Endothelial cell of umbilical vein (primary cell): ENCODE measurements around the gene PLK5. TPM values are rescaled to one million over a fixed set of nuclear protein-coding genes. Genes with fewer than 3 reads are reported as not detected.
A peak's percentile ranks its signal among the peaks of the same experiment; 100 is the strongest.

Experiments used
- BruUV-seq: library from RNA; stranded (reverse); fragments of 400-500 nt; replicated peaks from 2 replicates; lab custom pipeline; 2021; lab: Mats Ljungman, UMichigan
- CTCF ChIA-PET: fragments of 300-600, 350-600 bp; sonication (Branson Sonifier 250); formaldehyde crosslinking; loops from one replicate; lab custom pipeline; 2021; ENCODE audit warnings: antibody characterized with exemption, inconsistent platforms; lab: Charles Lee
- POLR2A ChIA-PET: fragments of 300-600, 350-600 bp; sonication (Branson Sonifier 250); formaldehyde crosslinking; loops from one replicate; lab custom pipeline; 2021; ENCODE audit warnings: antibody characterized with exemption, inconsistent platforms; lab: Charles Lee
- DNase-seq: peaks from one replicate; pipeline ENCODE4 v3.0.0-alpha.2; 2011; ENCODE audit warnings: low read depth, low spot score
- FAIRE-seq: peaks from 2 replicates; lab custom pipeline; 2011; peaks lifted over from hg19 to GRCh38; lab: Jason Lieb, UNC
- H2AFZ ChIP-seq: 2 replicates; pipeline ENCODE4 v1.6.0; 2012; ENCODE audit warnings: low read depth, low read length, control low read depth, inconsistent platforms
- H3K27ac ChIP-seq: 2 replicates; pipeline ENCODE4 v1.5.1; 2011; ENCODE audit warnings: low read depth, mild to moderate bottlenecking, control low read depth, low read length, moderate library complexity; ENCODE audit not compliant: insufficient read depth
- H3K27me3 ChIP-seq, 2 experiments: 2 replicates each; pipeline versions ENCODE4 v1.6.0 to v1.6.1; 2011; ENCODE audit warnings: low read length in 2 of 2, mixed read lengths in 1 of 2; ENCODE audit not compliant: control insufficient read depth in 2 of 2, insufficient read depth in 2 of 2
- H3K36me3 ChIP-seq, 2 experiments: 2 replicates in 1 of 2; 3 replicates in 1 of 2; pipeline ENCODE4 v1.5.1; 2011; ENCODE audit warnings: low read length in 2 of 2, mild to moderate bottlenecking in 1 of 2, moderate library complexity in 1 of 2; ENCODE audit not compliant: control insufficient read depth in 2 of 2, insufficient read depth in 2 of 2; ENCODE audit errors: extremely low read depth in 1 of 2
- H3K4me1 ChIP-seq: 3 replicates; pipeline ENCODE4 v1.5.1; 2011; ENCODE audit warnings: mild to moderate bottlenecking, low read length; ENCODE audit not compliant: control insufficient read depth, insufficient read depth; ENCODE audit errors: extremely low read depth
- H3K4me2 ChIP-seq: 2 replicates; pipeline ENCODE4 v1.6.1; 2011; ENCODE audit warnings: low read length, control low read depth, mixed read lengths; ENCODE audit not compliant: insufficient read depth
- H3K4me3 ChIP-seq, 3 experiments: fragments of 200-600 bp in 1 of 3; sonication (generic), shearing (Covaris generic) in 1 of 3; replicated peaks in 1 of 3; 2 replicates each; pipeline ENCODE4 v1.5.1; 2011 to 2016; ENCODE audit warnings: control low read depth in 3 of 3, low read length in 3 of 3, mild to moderate bottlenecking in 2 of 3, inconsistent platforms in 1 of 3, low read depth in 1 of 3, moderate library complexity in 1 of 3; ENCODE audit not compliant: insufficient read depth in 1 of 3
- H3K79me2 ChIP-seq: 2 replicates; pipeline ENCODE4 v1.6.0; 2012; ENCODE audit warnings: low read length, inconsistent platforms; ENCODE audit not compliant: control insufficient read depth, insufficient read depth
- H3K9ac ChIP-seq: replicated peaks from 2 replicates; pipeline ENCODE3; 2011; ENCODE audit warnings: low read length, control low read depth; ENCODE audit not compliant: insufficient read depth; ENCODE audit errors: extremely low read depth
- H3K9me1 ChIP-seq: replicated peaks from 3 replicates; pipeline ENCODE4 v1.6.0; 2011; ENCODE audit warnings: mild to moderate bottlenecking, low read length; ENCODE audit not compliant: control insufficient read depth, insufficient read depth; ENCODE audit errors: extremely low read depth
- H3K9me3 ChIP-seq: replicated peaks from 2 replicates; pipeline ENCODE4 v1.5.1; 2012; ENCODE audit warnings: low read length, inconsistent platforms; ENCODE audit not compliant: control insufficient read depth, insufficient read depth
- H4K20me1 ChIP-seq: replicated peaks from 2 replicates; pipeline ENCODE3; 2011; ENCODE audit warnings: mild to moderate bottlenecking, low read length; ENCODE audit not compliant: control insufficient read depth, insufficient read depth; ENCODE audit errors: extremely low read depth
- CTCF ChIP-seq, 2 donors: IDR thresholded peaks; 1 replicate in 1 of 2; 2 replicates in 1 of 2; pipeline ENCODE4 v1.5.1; 2011; ENCODE audit warnings: low read length in 2 of 2, mild to moderate bottlenecking in 2 of 2, moderate library complexity in 2 of 2, control low read depth in 1 of 2, inconsistent platforms in 1 of 2, low read depth in 1 of 2; ENCODE audit not compliant: insufficient read depth in 1 of 2; ENCODE audit errors: extremely low read depth in 1 of 2
- EZH2 ChIP-seq: IDR thresholded peaks from 2 replicates; pipeline ENCODE4 v1.6.1; 2012; ENCODE audit warnings: borderline replicate concordance, low read depth, mild to moderate bottlenecking, moderate library complexity, low read length, inconsistent platforms; ENCODE audit not compliant: severe bottlenecking
- FOS ChIP-seq: IDR thresholded peaks from 2 replicates; pipeline ENCODE4 v1.6.1; 2011; ENCODE audit warnings: mild to moderate bottlenecking, low read length, moderate library complexity, borderline replicate concordance; ENCODE audit not compliant: insufficient read depth
- GATA2 ChIP-seq: IDR thresholded peaks from 2 replicates; pipeline ENCODE4 v1.7.0; 2011; ENCODE audit warnings: low read depth, mild to moderate bottlenecking, moderate library complexity, mixed read lengths, low read length; ENCODE audit not compliant: insufficient read length, insufficient read depth
- JUN ChIP-seq: IDR thresholded peaks from 2 replicates; pipeline ENCODE4 v1.6.1; 2011; ENCODE audit warnings: borderline replicate concordance, low read depth; ENCODE audit not compliant: insufficient read length, insufficient read depth
- MAX ChIP-seq: IDR thresholded peaks from 2 replicates; pipeline ENCODE4 v1.6.1; 2011; ENCODE audit not compliant: insufficient read depth, insufficient read length
- MYC ChIP-seq: IDR thresholded peaks from one replicate; pipeline ENCODE4 v1.6.1; 2011; ENCODE audit warnings: mild to moderate bottlenecking, low read depth, low read length
- POLR2A ChIP-seq: IDR thresholded peaks from 2 replicates; pipeline ENCODE4 v1.6.1; 2012; ENCODE audit warnings: low read depth, mild to moderate bottlenecking, control low read depth, low read length
- POLR2AphosphoS5 ChIP-seq: IDR thresholded peaks from 2 replicates; pipeline ENCODE4 v1.6.1; 2012; ENCODE audit warnings: low read depth, mild to moderate bottlenecking, control low read depth, low read length, moderate library complexity; ENCODE audit not compliant: insufficient read depth
- dilution Hi-C: fragments of 300-500 bp; cut with MboI; formaldehyde crosslinking; loops from one replicate; pipeline ENCODE4 v1.15.0; 2019; ENCODE audit warnings: low sequenced_read_pairs; ENCODE audit not compliant: extremely low pct_ligation_motif_present
- intact Hi-C: fragments of 100-400 bp; cut with micrococcal nuclease; formaldehyde crosslinking; loops from one replicate; pipeline ENCODE4 v1.10.0; 2022
- polyA plus RNA-seq, 4 experiments: library from polyadenylated mRNA; depleted of rRNA in 3 of 4; stranded (reverse) in 3 of 4; unstranded in 1 of 4; fragments of >200 nt; gene quantifications; 2 replicates each; pipeline versions ENCODE4 v1.2.1 to v1.2.3, GENCODE V29; 2011 to 2012; ENCODE audit warnings: missing spikeins in 1 of 4
- total RNA-seq: library from RNA; stranded (reverse); gene quantifications from 2 replicates; pipeline ENCODE4 v1.2.3, GENCODE V29; 2021

Gene PLK5
- total and polyA plus RNA-seq, 2 donors (not counting 3 experiments of a cell fraction or from before 2014, with no cell fraction given), result not detected

- Histone ChIP-seq H3K36me3 (peaks cover 0 to 3% of the 10 kb centered on the region in 2 experiments), H3K27ac (peak within 1 kb of the TSS; percentile 15), H3K9me3 (no peaks in the 10 kb centered on the region), H2AFZ (peak within 1 kb of the TSS; percentile 97), H3K4me3 (peak within 1 kb of the TSS; percentile 75 to 88 (median 75)), H3K4me1 (peaks cover 3% of the 10 kb centered on the region), H3K27me3 (no peaks in the 10 kb centered on the region), H3K79me2 (peaks cover 5% of the 10 kb centered on the region), H3K9ac (peak within 1 kb of the TSS; percentile 64), H4K20me1 (no peaks in the 10 kb centered on the region), H3K4me2 (peak within 1 kb of the TSS; percentile 65), H3K9me1 (no peaks in the 10 kb centered on the region)
- intact Hi-C loops, result loop anchor here (1.0 kb wide), 1 partner anchor 11 kb away; the partner anchor contains the start of gene PCSK4
- DNase-seq (peak; percentile 91), FAIRE-seq (peak; percentile 95)
- dilution Hi-C loops, result no loop called here
- POLR2A ChIA-PET, result interaction anchor here (0.6 kb wide), 2 partner anchors 237 to 394 kb away, joined by 3 read pairs; no protein-coding TSS in a partner anchor
- no TSS peak for BruUV-seq
- TF ChIP-seq MAX (peak; percentile 92), POLR2AphosphoS5 (peak; percentile 76), MYC (no peak), POLR2A (peak; percentile 90)
- CTCF ChIA-PET, result no interaction called here
These were observed 44.8 kb upstream of the PLK5 start, which contains the start of gene C19orf25 for GRCh38 chr19:1478934-1479707. Gene C19orf25 (minus strand): TSS chr19:1479215. CDS start chr19:1478903, 312 bp downstream.

GRCh38 chr19:1481224-1481892 lies 42.5 kb upstream of the PLK5 start:
- Histone ChIP-seq H3K4me1 (peaks cover 3% of the 10 kb centered on the region), H4K20me1 (no peaks in the 10 kb centered on the region), H3K27ac (no peak overlapping the region), H3K9ac (no peak overlapping the region), H3K4me3 (no peak overlapping the region), H3K27me3 (no peaks in the 10 kb centered on the region), H3K9me3 (no peaks in the 10 kb centered on the region), H3K4me2 (no peak overlapping the region), H3K79me2 (peaks cover 5% of the 10 kb centered on the region), H3K36me3 (no peaks in the 10 kb centered on the region), H2AFZ (no peak overlapping the region), H3K9me1 (no peaks in the 10 kb centered on the region)
- BruUV-seq, result no TSS peak
- FAIRE-seq (no peak), DNase-seq (no peak)
- TF ChIP-seq CTCF (IDR thresholded peaks at IDR 0.05; ENCODE audit: extremely low read depth in 1 of 2, insufficient read depth in 1 of 2, low read depth in 1 of 2, low read length in 2 of 2) (no peak), JUN (no peak), POLR2AphosphoS5 (no peak), GATA2 (no peak), MYC (no peak), MAX (no peak), POLR2A (no peak), EZH2 (no peak), FOS (no peak)
- dilution Hi-C loops (no loop called here), intact Hi-C loops (no loop called here)
- ChIA-PET CTCF (no interaction called here), POLR2A (no interaction called here)
